ENCODE measurements around the gene CTNND1.

Gene CTNND1, protein sequence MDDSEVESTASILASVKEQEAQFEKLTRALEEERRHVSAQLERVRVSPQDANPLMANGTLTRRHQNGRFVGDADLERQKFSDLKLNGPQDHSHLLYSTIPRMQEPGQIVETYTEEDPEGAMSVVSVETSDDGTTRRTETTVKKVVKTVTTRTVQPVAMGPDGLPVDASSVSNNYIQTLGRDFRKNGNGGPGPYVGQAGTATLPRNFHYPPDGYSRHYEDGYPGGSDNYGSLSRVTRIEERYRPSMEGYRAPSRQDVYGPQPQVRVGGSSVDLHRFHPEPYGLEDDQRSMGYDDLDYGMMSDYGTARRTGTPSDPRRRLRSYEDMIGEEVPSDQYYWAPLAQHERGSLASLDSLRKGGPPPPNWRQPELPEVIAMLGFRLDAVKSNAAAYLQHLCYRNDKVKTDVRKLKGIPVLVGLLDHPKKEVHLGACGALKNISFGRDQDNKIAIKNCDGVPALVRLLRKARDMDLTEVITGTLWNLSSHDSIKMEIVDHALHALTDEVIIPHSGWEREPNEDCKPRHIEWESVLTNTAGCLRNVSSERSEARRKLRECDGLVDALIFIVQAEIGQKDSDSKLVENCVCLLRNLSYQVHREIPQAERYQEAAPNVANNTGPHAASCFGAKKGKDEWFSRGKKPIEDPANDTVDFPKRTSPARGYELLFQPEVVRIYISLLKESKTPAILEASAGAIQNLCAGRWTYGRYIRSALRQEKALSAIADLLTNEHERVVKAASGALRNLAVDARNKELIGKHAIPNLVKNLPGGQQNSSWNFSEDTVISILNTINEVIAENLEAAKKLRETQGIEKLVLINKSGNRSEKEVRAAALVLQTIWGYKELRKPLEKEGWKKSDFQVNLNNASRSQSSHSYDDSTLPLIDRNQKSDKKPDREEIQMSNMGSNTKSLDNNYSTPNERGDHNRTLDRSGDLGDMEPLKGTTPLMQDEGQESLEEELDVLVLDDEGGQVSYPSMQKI

DNA sequence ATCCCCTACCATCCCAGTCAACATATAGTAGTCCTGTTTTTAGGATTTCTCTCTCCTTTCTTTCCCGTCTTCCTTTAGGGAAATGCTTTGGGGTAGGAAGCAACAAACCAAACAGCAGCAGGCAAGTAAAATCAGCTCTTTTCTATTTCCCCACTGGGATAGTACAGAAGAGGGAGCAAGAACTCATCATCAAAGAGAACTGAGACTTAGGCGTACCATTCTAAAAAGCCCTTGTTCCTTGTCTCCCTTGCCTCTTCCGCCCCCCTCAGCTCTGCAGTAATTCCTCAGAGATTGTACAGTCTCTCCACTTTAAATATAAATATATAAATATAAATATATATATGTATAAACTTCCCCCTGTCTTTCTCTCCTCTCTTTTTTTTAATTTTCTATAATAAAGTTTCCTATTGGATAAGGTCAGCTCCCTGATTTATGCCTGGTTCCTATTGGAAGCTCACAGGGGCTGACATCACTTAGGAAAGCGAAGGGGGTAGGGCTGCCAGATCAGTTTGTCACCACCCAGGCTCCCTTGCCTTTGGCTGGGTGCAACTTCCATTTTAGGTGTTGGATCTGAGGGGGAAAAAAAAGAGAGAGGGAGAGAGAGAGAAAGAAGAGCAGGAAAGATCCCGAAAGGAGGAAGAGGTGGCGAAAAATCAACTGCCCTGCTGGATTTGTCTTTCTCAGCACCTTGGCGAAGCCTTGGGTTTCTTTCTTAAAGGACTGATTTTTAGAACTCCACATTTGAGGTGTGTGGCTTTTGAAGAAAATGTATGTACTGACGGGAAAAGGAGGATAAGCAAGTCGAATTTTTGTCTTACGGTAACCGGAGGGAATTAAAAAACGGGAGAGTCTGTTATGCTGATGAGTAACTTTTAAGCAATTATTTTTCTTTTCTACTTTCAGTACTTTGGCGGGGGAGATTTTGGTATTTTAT lies at the start of gene CTNND1:
Gene CTNND1, plus strand, starts transcription at position 502 of the 934 bp plus-strand sequence. CDS start 29,677 bp downstream, outside the sequence.
- Histone ChIP-seq H2AFZ (ENCODE audit: low read depth, low read length, severe bottlenecking) (no peak within 1 kb of the TSS), H3K36me3 (ENCODE audit: low read length) (no peaks in the 10 kb centered on the region), H3K4me3 (ENCODE audit: insufficient read depth, low read length, poor library complexity, severe bottlenecking) (no peak within 1 kb of the TSS), H3K27me3 (ENCODE audit: low read length) (no peaks in the 10 kb centered on the region), H3K9me3 (ENCODE audit: insufficient read depth, low read length) (no peaks in the 10 kb centered on the region), H3F3A (ENCODE audit: insufficient read depth) (no peaks in the 10 kb centered on the region), H3K9ac (ENCODE audit: low read length) (no peak within 1 kb of the TSS), H3K27ac (ENCODE audit: low read depth, low read length) (no peak within 1 kb of the TSS), H3K79me2 (ENCODE audit: insufficient read depth, low read length) (no peaks in the 10 kb centered on the region), H3K9me2 (replicated peaks; ENCODE audit: insufficient read depth, low read length) (no peaks in the 10 kb centered on the region), H3K4me2 (ENCODE audit: low read depth, low read length, poor library complexity, severe bottlenecking) (no peak within 1 kb of the TSS), H4K20me1 (ENCODE audit: low read depth, low read length) (no peaks in the 10 kb centered on the region)
- TF ChIP-seq, protein P1, sequence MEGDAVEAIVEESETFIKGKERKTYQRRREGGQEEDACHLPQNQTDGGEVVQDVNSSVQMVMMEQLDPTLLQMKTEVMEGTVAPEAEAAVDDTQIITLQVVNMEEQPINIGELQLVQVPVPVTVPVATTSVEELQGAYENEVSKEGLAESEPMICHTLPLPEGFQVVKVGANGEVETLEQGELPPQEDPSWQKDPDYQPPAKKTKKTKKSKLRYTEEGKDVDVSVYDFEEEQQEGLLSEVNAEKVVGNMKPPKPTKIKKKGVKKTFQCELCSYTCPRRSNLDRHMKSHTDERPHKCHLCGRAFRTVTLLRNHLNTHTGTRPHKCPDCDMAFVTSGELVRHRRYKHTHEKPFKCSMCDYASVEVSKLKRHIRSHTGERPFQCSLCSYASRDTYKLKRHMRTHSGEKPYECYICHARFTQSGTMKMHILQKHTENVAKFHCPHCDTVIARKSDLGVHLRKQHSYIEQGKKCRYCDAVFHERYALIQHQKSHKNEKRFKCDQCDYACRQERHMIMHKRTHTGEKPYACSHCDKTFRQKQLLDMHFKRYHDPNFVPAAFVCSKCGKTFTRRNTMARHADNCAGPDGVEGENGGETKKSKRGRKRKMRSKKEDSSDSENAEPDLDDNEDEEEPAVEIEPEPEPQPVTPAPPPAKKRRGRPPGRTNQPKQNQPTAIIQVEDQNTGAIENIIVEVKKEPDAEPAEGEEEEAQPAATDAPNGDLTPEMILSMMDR (IDR thresholded peaks at IDR 0.05; ENCODE audit: insufficient read depth, low read length, poor library complexity, severe bottlenecking), result no peak
- no peak for TF ChIP-seq EZH2phosphoT487 (conservative IDR thresholded peaks at IDR 0.05; ENCODE audit: low read length)

DNA sequence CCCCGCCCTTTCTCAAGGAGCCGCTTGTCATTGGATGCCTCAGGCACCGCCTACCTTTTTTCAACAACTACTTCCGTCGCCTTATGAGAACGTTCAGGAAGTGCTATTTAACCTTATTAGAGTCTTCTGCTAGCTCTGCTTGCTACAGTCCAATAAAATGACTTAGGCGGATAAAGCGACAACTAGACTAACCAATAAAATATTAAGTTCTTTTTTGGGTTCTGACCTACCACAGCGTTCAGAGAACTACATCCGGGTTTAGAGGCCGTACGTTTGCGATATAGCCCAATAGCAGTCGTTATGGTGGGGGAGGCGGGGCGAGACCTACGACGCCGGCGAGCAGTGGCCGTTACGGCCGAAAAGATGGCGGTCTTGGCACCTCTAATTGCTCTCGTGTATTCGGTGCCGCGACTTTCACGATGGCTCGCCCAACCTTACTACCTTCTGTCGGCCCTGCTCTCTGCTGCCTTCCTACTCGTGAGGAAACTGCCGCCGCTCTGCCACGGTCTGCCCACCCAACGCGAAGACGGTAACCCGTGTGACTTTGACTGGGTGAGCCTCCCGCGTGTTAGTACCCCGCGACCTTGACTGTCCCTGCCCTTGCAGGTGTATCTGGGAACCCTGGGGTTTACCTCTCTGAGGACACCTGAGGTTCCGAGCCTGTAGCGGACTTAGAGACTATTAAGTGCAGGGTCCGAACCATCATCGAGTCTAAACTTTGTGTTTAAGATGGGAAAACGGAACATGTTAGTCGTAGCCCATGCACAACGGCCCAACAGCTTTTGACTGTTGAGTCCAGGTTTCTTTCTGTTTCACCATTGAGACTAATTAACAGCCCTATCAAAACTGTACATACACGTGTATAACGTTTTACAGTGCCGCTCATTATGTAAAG lies 49.1 kb upstream of the CTNND1 start, which contains the start of gene TMX2:
Gene TMX2, plus strand, starts transcription at position 338 of the 895 bp plus-strand sequence. Its CDS starts 26 bp downstream, at position 364.
- Histone ChIP-seq H3K9me3 (ENCODE audit: insufficient read depth, low read length) (no peaks in the 10 kb centered on the region), H2AFZ (ENCODE audit: low read depth, low read length, severe bottlenecking) (peak within 1 kb of the TSS; percentile 87), H3K9me2 (replicated peaks; ENCODE audit: insufficient read depth, low read length) (no peaks in the 10 kb centered on the region), H4K20me1 (ENCODE audit: low read depth, low read length) (no peaks in the 10 kb centered on the region), H3K27ac (ENCODE audit: low read depth, low read length) (peak within 1 kb of the TSS; percentile 60), H3K36me3 (ENCODE audit: low read length) (no peaks in the 10 kb centered on the region), H3F3A (ENCODE audit: insufficient read depth) (no peaks in the 10 kb centered on the region; the same call in 1 of the 2 replicates), H3K4me3 (ENCODE audit: insufficient read depth, low read length, poor library complexity, severe bottlenecking) (peak within 1 kb of the TSS; percentile 97), H3K79me2 (ENCODE audit: insufficient read depth, low read length) (peaks cover 49% of the 10 kb centered on the region), H3K27me3 (ENCODE audit: low read length) (no peaks in the 10 kb centered on the region), H3K4me2 (ENCODE audit: low read depth, low read length, poor library complexity, severe bottlenecking) (peak within 1 kb of the TSS; percentile 87), H3K9ac (ENCODE audit: low read length) (peak within 1 kb of the TSS; percentile 90)
- TF ChIP-seq, protein P1 (IDR thresholded peaks at IDR 0.05; ENCODE audit: insufficient read depth, low read length, poor library complexity, severe bottlenecking), result no peak
- no peak for TF ChIP-seq EZH2phosphoT487 (conservative IDR thresholded peaks at IDR 0.05; ENCODE audit: low read length)

Data from SU-DHL-6 (cell line).